ENCODE measurements around the gene PICALM.

The PICALM gene

GRCh38 chr11:86066657-86067008 is 2.3 kb downstream of the PICALM start:
- no peak for TF ChIP-seq CEBPB (IDR thresholded peaks at IDR 0.05)
- no peak for TF ChIP-seq EP300 (IDR thresholded peaks at IDR 0.05; ENCODE audit: borderline replicate concordance)
- no peak for TF ChIP-seq TEAD4 (IDR thresholded peaks at IDR 0.05)
- no peak for TF ChIP-seq MAX (IDR thresholded peaks at IDR 0.05)
- TF ChIP-seq EGR1 (IDR thresholded peaks at IDR 0.05): no peak
- TF ChIP-seq REST (IDR thresholded peaks at IDR 0.05; ENCODE audit: low read depth): no peak
- TF ChIP-seq TAF1 (IDR thresholded peaks at IDR 0.05; ENCODE audit: low read depth): no peak
- no peak for TF ChIP-seq USF1 (IDR thresholded peaks at IDR 0.05)
- TF ChIP-seq CREB1 (IDR thresholded peaks at IDR 0.05; ENCODE audit: low read depth): no peak
- no peak for TF ChIP-seq NFIC (IDR thresholded peaks at IDR 0.05)
- TF ChIP-seq FOXM1 (IDR thresholded peaks at IDR 0.05; ENCODE audit: borderline replicate concordance, low read depth): no peak
- TF ChIP-seq YY1 (IDR thresholded peaks at IDR 0.05; ENCODE audit: low read depth): no peak
- no peak for TF ChIP-seq TCF12 (IDR thresholded peaks at IDR 0.05; ENCODE audit: low read depth)
- no peak for TF ChIP-seq RAD21 (IDR thresholded peaks at IDR 0.05; ENCODE audit: low read depth)

- TF ChIP-seq TEAD4 (IDR thresholded peaks at IDR 0.05): no peak
- TF ChIP-seq FOXM1 (IDR thresholded peaks at IDR 0.05; ENCODE audit: borderline replicate concordance, low read depth): no peak
- no peak for TF ChIP-seq EP300 (IDR thresholded peaks at IDR 0.05; ENCODE audit: borderline replicate concordance)
- no peak for TF ChIP-seq USF1 (IDR thresholded peaks at IDR 0.05)
- TF ChIP-seq EGR1 (IDR thresholded peaks at IDR 0.05): no peak
- TF ChIP-seq TCF12 (IDR thresholded peaks at IDR 0.05; ENCODE audit: low read depth): no peak
- no peak for TF ChIP-seq MAX (IDR thresholded peaks at IDR 0.05)
- no peak for TF ChIP-seq TAF1 (IDR thresholded peaks at IDR 0.05; ENCODE audit: low read depth)
- no peak for TF ChIP-seq REST (IDR thresholded peaks at IDR 0.05; ENCODE audit: low read depth)
- no peak for TF ChIP-seq YY1 (IDR thresholded peaks at IDR 0.05; ENCODE audit: low read depth)
- TF ChIP-seq NFIC (IDR thresholded peaks at IDR 0.05): no peak
- no peak for TF ChIP-seq ZBTB7A (IDR thresholded peaks at IDR 0.05; ENCODE audit: low read depth)
- no peak for TF ChIP-seq RAD21 (IDR thresholded peaks at IDR 0.05; ENCODE audit: low read depth)
- no peak for TF ChIP-seq CEBPB (IDR thresholded peaks at IDR 0.05)
- TF ChIP-seq CREB1 (IDR thresholded peaks at IDR 0.05; ENCODE audit: low read depth): no peak
Measured at GRCh38 chr11:86066033-86066432, 2.9 kb downstream of the PICALM start.

- TF ChIP-seq USF1 (IDR thresholded peaks at IDR 0.05) (no peak), RAD21 (IDR thresholded peaks at IDR 0.05; ENCODE audit: low read depth) (no peak), MAX (IDR thresholded peaks at IDR 0.05) (no peak), TEAD4 (IDR thresholded peaks at IDR 0.05) (no peak)
Measured at GRCh38 chr11:86064220-86064803, 4.6 kb downstream of the PICALM start.

GRCh38 chr11:86063536-86063935 is 5.3 kb downstream of the PICALM start:
- TF ChIP-seq ZBTB7A (IDR thresholded peaks at IDR 0.05; ENCODE audit: low read depth) (no peak), REST (IDR thresholded peaks at IDR 0.05; ENCODE audit: low read depth) (no peak)
